Stimulated activated CD8-positive, alpha-beta memory T cell treated with anti-CD3 and anti-CD28 coated beads, Interleukin-12 subunit alpha, Interleukin-12 subunit beta, amount 100 ng/mL, for 24 hours (primary cell): ENCODE results near the gene USB1.

Experiments used
- DNase-seq: peaks from one replicate; pipeline ENCODE4 v3.0.0-alpha.2; 2020; ENCODE audit errors: extremely low read depth

USB1 gene

DNA sequence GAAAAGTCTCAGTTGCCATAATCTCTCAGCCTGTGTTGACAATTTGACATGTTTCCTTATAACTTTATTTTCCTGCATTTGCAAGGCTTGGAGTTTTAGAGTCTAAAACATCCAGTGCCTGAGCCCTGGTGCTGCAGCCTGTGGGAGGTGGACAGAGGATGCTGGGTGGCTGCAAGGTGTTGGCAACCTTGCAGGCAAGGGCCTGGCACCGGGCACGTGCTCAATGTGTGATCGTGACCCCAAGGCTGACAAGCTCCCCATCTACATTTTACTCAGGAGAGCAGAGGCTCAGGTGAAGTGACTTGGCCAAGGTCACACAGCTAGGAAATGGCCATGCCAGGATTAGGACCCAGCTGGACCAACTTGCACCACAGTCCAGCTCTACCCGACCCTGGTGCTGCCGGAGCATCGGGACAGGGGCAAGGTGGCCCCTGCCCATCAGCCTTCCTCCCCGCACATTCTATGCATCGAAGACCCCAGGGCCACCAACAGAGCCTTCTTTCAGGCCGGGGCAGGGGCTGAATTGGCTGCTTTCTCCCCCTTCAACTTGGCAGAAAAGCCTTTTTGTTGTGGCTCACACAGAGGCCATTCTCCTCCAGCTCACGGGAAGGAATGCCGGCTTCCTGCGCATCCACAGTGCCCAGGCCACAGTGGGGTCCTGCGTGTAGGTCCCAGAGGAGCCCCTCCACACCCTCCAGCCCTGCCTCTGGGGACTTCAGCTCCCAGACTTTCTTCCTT, 47.5 kb downstream of the USB1 start:
- DNase-seq, result no peak

DNA sequence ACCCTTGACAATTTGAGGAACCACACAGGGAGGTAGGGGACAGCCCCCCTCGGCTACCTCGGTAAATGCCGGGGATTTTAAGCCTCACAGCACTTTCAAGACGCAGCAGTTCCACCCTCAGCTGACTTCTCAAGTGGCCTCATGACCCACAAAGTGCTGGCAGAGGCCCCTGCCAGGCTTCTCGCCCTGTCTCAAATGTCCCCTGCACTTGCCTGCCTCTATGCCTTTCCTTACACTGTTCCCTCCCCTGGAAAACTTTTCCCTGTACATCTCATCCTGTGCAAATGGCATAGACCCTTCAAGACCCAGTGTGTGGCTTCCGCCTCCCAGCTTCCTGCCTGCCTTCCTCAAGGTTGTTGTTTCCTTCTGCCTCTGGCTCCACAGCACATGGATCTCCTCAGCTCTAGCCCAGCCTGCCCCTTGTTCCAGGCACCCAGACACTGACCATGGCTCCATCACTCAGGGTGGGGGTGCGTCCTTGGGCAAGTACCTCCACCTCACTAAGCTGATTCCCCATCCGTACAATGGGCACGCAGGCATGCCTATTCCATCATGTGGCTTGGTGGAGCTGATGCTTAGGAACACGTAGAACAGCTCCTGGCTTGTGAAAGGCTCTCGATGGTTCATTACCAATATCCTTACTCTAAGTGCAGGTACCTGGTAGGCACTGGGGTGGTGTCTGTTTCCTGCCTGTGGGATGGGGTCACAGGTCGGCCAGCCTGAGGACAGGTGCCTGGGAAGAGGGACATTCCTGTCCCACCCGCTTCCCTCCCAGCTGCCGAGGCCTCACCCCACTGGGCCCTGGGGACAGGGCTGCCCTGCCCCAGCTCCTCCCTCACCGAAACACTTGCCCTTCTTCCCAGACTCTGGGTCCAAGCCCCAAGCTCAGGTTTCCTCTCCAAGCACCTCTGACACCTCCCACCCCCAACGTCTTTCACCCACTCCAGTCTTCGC, 48.3 kb downstream of the USB1 start:
- DNase-seq, result no peak

DNA sequence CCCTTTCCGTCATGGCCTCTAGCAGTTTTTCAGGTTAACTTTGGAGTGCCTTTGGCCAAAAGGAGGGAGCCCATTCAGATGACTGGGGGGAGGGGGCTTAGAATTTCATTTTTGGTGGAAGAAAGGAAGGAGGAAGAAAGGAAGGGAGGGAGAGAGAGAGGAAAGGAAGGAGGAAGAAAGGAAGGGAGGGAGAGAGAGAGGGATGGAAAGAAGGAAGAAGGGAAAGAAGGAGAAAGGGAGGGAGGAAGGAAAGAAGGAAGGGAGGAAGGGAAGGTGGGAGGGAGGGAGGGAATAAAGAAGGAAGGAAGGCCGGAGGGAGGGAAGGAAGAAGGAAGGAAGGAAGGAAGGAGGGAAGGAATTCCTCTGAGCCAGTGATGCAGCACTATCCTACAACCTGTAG, 50.1 kb downstream of the USB1 start:
- DNase-seq, result no peak

DNA sequence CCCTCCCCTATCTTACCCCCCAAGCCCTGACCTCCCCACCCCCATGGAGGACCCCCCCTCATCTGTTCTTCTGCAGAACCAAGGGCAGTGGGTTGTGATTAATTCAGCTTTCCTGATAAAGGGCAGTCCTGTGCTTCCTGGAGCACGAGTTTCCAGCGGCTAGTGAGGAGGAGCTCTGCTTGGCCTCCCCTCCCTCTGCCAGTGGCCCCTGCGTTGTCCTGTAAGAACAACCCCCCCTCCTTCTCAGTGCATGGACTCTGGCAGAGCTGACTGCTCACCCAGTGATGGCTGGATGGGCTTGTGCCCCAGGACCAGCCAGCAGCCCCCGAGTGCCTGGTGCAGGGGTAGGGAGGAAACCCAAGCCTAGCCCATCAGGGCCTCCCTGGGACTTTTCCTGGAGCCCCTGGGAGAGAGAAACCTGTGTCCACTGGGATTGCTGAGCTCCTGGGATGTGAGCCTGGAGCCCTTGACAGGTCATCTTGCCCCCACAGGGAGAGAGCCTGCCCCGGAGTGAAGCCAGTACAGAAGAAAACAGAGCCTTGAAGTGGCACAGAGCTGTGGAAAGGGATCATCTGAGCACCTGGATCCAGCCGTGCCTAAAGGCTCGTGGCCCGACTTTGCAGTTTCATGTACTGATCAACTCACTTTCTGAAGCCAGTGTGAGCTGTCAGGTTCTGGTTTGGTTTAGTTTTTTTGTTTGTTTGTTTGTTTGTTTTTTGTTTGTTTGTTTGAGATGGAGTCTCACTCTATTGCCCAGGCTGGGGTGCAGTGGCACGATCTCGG, 50.8 kb downstream of the USB1 start:
- no peak for DNase-seq

DNA sequence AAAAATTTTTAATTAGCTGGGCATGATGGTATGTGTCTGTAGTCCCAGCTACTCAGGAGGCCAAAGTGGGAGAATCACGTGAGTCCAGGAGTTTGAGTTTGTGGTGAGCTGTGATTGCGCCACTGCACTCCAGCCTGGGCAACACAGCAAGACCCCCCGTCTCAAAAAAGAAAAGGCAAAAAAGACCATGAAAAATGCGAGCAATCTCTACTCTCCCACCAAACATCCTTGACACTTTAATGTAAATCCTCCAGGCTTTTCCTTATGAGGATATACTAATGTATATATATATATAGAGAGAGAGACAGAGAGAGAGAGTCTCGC, 52.4 kb downstream of the USB1 start:
- no peak for DNase-seq

DNA sequence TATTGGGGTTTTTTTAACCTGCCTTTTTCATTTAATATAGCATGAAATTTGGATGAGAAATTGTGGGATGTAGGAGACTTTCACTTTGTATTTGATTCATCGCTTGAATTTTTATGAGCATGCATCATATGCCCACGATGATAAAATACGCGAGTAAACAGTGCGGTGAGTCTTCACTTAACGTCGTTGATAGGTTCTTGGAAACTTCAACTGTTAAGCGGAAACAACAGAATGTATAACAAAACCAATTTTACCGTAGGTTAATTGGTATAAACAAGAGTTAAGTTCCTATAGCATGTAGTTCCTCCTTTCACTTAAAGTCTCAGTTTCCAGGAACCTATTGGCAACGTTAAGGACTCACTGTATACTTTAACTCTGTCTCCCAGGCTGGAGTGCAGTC, 53.1 kb downstream of the USB1 start:
- DNase-seq, result no peak

DNA sequence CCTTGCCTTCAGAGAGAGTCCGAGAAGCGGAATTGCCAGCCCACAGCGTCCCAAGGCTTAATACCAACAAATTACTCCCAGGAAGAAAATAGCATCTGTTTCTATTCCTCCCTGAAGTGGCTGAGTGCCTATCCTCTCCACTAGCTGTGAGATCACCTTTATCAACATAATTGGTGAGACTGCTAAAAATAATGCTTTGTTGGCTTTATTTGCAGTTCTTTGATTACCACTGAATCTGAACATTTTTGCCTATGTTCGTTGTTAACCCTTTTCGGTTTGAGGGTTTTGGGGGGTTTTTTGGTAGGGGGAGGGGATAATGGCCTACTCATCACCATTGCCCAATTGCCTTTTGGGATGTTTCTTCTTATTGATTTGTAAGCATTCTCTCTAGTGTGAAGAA, 55.4 kb downstream of the USB1 start:
- DNase-seq, result no peak

DNA sequence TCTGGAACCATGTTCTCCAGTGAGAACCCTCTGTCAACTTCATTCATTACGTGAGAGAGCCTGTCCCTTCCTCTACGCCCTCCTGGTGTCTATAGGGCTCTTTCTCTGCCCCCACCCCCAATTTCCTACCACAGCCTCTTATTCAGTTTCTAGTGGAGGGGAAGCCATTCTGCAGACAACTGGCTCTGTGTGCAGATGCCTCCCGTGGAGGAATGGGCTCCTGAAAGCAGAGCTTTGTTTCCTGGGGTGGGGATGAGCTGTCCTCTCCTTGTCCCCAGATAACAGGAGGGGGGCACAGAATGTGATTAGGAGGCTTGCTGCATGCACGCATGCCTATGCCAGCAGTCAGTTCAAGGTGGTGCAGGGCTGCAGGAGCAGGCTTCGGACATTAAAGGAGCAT, 55.9 kb downstream of the USB1 start:
- no peak for DNase-seq

DNA sequence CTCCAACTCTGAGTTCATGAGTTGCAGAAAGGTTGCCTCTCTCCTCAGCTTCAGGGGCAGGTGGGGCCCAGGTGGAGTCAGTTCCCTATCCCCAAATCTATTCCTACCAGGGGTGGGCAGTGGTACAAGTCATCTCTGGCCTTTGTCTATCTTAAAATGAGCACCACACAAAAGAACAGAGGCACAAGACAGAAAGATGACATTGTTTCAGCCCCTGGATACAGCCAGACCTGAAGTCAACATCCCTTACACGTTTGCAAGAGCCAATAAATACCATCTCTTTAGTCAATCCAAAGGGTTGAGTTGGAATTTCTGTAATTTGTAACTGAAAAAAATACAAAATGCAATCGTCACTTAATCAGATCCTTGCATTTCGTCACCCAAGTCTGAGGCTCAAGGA, 56.6 kb downstream of the USB1 start:
- no peak for DNase-seq

DNA sequence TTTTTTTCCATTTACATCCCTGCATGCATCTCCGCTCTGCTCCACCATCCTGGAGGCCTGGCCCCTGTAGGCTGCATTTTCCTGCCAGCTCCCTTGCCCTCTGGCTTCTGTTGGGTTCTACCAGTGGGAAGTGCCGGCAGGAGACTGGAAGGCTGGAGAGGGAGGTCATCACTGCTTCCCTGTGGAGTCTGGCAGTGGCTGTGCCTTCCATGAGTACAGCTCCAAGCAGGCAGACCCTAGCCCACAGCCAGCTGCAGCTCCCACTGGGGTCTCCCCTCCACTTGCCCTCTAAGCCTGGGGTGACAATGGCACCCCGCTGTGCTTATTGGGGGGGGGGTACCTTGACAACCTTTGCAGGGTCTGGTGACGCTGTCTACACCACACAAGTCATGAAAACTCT, 61.6 kb downstream of the USB1 start:
- DNase-seq, result no peak

DNA sequence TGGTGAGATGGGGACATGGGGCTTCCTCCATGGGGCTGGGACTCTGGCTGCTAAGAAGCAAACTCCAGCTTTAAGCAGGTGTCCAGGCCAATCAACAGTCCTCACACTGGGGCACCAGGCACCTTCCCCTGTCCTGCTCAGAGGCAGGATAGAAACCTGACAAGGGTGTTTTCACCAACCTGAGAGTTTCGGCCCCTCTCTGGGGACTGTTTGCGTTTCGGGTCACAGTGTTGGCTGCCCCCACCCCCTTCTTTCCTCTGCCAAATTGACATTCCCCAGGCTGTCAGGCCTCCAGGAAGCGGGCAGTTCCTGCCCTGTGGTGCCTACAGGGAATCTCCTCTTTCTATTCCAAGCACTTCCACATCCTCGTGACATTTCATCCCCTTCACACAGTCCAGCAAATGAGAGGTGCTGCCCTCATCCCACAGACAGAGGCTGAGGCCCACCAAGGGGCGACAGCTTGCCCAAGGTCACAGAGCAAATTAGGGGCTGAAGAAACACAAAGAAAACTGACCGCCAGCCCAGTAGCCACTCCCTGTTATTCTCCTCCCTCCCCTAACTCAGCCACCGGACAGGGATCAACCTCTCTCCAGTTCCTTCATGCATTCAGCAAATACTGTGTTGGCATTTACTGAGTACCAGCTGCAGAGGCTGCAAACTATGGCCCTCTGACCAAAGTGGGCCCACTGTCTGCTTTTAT, 62.3 kb downstream of the USB1 start:
- DNase-seq, result no peak

DNA sequence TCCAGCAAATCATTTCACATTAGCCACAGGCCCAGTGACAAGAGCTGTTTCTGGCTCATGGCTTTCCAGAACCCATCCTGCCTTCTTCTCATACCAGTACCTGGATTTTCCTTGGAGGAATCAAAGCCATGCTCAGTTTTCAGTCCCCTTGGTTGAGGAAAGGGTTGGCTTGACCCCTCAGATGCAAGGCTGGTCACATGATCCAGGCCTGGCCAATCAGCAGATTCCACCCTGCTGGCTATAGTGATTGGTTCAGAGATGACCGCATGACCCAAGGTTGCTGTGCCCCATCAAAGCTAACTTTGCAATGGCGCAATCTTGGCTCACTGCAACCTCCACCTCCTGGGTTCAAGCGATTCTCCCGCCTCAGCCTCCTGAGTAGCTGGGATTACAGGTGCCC, 69.4 kb downstream of the USB1 start:
- DNase-seq, result no peak
